ENCODE measurements around the gene CDK16.

CDK16 gene

DNA sequence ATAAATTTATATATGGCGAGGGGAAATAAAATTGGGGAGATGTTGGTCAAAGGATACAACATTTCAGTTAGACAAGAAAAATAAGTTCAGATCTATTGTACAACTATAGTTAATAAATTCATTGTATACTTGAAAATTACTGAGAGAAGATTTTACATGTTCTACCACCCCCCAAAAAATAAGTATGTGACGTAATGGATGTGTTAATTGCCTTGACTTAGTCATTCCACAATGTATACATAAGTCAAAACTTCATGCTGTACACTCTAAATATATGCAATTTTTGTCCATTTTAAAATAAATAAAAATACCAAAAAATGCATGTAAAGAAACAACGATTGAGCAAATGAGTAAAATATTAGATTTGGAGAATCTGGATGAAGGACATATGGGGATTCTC lies 16.1 kb downstream of the CDK16 start:
- in situ Hi-C loops (cut with HindIII; ENCODE audit: low sequenced_read_pairs), result no loop called here
- peak overlapping the region; percentile 61 for H3K4me3 ChIP-seq (ENCODE audit: low read depth, low read length)
- TF ChIP-seq, protein P1, sequence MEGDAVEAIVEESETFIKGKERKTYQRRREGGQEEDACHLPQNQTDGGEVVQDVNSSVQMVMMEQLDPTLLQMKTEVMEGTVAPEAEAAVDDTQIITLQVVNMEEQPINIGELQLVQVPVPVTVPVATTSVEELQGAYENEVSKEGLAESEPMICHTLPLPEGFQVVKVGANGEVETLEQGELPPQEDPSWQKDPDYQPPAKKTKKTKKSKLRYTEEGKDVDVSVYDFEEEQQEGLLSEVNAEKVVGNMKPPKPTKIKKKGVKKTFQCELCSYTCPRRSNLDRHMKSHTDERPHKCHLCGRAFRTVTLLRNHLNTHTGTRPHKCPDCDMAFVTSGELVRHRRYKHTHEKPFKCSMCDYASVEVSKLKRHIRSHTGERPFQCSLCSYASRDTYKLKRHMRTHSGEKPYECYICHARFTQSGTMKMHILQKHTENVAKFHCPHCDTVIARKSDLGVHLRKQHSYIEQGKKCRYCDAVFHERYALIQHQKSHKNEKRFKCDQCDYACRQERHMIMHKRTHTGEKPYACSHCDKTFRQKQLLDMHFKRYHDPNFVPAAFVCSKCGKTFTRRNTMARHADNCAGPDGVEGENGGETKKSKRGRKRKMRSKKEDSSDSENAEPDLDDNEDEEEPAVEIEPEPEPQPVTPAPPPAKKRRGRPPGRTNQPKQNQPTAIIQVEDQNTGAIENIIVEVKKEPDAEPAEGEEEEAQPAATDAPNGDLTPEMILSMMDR (IDR thresholded peaks at IDR 0.05; ENCODE audit: low read depth, low read length, missing control alignments), result no peak
- no peak for DNase-seq (ENCODE audit: low read depth)

DNA sequence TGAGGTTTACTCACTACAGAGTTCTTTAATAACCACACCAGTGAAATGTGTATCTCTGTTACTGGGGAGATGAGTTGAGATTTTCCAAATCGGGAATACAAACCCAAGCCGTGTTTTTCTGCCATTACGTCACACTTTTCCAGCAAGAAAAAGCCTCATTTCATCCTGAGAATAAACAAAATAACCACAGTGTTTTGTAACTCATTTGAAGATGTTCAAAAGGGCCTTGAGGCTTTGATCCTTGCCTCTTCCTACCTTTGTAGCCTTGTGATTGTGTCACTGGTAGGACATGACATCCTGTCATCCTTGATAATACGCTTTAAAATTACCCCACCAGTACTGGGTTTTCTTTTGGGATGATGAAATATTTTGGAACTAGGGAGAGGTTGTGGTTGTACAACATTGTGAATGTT lies 17.2 kb downstream of the CDK16 start:
- TF ChIP-seq, protein P1 (IDR thresholded peaks at IDR 0.05; ENCODE audit: low read depth, low read length, missing control alignments), result no peak
- no peak for DNase-seq (ENCODE audit: low read depth)
- no peak overlapping the region for H3K4me3 ChIP-seq (ENCODE audit: low read depth, low read length)
- in situ Hi-C loops (cut with HindIII; ENCODE audit: low sequenced_read_pairs), result no loop called here

DNA sequence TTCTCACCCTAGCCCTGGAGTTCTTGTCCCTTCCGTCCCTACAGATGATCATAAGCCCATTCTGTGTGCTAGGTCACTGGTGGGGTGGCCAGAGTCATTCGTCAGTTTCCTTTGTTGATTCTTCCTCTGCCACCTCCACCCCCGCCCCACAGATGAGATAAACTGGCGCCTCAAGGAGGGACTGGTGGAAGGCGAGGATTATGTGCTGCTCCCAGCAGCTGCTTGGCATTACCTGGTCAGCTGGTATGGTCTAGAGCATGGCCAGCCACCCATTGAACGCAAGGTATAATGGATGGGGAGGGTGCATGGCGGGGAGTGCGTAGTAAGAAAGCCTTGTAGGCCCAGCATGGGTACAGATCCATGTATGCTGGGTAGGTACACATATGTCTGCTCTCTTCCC lies 20.7 kb downstream of the CDK16 start:
- no peak overlapping the region for H3K4me3 ChIP-seq (ENCODE audit: low read depth, low read length)
- TF ChIP-seq, protein P1 (IDR thresholded peaks at IDR 0.05; ENCODE audit: low read depth, low read length, missing control alignments), result no peak
- DNase-seq (ENCODE audit: low read depth), result no peak
- in situ Hi-C loops (cut with HindIII; ENCODE audit: low sequenced_read_pairs), result no loop called here

DNA sequence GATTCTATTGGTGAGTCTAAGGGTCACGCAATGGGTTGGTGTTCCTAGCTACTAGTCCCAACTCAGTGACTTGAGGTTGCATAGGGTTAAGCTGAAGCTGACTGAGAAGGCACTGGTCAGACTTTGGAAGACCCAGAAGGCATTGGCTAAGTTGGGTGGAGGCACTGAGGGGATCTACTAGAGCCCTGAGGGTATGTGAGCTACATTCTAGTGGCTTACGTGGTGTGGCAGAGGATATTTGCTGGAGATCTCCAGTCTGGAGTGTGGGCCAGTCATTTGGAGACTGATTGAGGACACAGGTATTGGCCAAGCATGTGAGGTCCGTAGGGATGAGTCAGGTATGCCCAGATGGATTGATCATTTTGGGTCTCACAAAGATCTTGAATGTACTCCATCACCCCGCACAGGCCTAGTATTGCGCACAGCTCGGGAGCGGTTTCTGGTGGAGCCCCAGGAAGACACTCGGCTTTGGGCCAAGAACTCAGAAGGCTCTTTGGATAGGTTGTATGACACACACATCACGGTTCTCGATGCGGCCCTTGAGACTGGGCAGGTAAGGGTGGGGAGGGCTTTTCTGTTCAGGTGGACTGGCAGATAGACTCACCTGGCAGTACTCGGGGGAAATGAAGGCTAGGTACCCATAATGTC lies 21.5 kb downstream of the CDK16 start:
- no peak overlapping the region for H3K4me3 ChIP-seq (ENCODE audit: low read depth, low read length)
- TF ChIP-seq, protein P1 (IDR thresholded peaks at IDR 0.05; ENCODE audit: low read depth, low read length, missing control alignments), result no peak
- DNase-seq (ENCODE audit: low read depth), result no peak
- in situ Hi-C loops (cut with HindIII; ENCODE audit: low sequenced_read_pairs), result no loop called here

DNA sequence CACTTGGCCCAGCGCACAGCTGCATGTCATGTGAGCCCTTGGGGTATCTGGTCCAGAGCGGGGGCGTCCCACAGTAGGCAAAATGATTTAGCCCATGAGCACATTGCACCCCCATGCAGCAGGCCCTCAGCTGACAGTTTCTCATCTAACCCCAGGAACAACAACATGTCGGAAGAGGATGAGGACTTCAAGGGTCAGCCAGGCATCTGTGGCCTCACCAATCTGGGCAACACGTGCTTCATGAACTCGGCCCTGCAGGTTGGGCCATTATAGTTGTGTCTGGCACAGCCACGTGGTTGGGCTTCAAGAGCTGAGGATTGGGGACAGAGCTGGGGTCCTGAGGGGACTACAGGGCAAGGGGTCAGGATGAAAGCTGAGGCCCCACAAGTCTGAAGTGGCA lies 22.1 kb downstream of the CDK16 start:
- in situ Hi-C loops (cut with HindIII; ENCODE audit: low sequenced_read_pairs), result no loop called here
- TF ChIP-seq, protein P1 (IDR thresholded peaks at IDR 0.05; ENCODE audit: low read depth, low read length, missing control alignments), result no peak
- no peak for DNase-seq (ENCODE audit: low read depth)
- no peak overlapping the region for H3K4me3 ChIP-seq (ENCODE audit: low read depth, low read length)

DNA sequence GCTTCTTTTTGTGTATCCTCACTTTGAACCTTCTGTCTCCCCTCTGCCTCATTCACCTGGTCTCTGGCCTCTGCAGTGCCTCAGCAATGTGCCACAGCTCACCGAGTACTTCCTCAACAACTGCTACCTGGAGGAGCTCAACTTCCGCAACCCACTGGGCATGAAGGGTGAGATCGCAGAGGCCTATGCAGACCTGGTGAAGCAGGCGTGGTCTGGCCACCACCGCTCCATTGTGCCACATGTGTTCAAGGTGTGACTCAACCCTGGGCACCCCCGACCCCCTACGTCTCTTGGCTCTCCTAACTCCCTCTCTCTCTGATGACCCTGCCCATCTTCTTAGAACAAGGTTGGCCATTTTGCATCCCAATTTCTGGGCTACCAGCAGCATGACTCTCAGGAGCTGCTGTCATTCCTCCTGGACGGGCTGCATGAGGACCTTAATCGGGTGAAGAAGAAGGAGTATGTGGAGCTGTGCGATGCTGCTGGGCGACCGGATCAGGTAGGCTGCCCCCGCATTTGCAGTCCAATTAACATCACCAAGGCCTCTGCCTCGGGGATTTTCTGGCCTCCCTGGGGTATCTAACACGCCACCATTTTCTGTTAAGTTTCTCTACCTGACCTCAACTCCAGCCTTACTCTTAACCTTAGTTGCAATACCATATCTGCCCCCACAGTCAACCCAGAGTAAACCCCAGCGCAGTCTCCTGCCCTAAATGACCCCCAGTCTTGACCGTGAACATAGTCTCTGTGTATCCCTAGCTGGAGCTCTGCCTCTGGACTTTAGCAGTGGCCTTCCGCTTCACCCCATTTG lies 22.9 kb downstream of the CDK16 start:
- in situ Hi-C loops (cut with HindIII; ENCODE audit: low sequenced_read_pairs), result no loop called here
- TF ChIP-seq, protein P1 (IDR thresholded peaks at IDR 0.05; ENCODE audit: low read depth, low read length, missing control alignments), result no peak
- no peak for DNase-seq (ENCODE audit: low read depth)
- H3K4me3 ChIP-seq (ENCODE audit: low read depth, low read length), result no peak overlapping the region

Measured in astrocyte of the cerebellum (primary cell).